Glutamatergic neuron (in vitro differentiated cells): ENCODE data around the gene CCDC9. TPM values are rescaled to one million over a fixed set of nuclear protein-coding genes. Genes with fewer than 3 reads are reported as not detected.
"Not testable (repeated sequence)": the region's sequence is repeated elsewhere in the genome, so short reads cannot be mapped to it uniquely, and the experiment has no call there.

ENCODE experiments used
- DNase-seq: peaks from one replicate; pipeline ENCODE4 v3.0.0; 2022
- H3K27ac Mint-ChIP-seq: one replicate; pipeline ENCODE4 v1.8.0; 2020; ENCODE audit warnings: mild to moderate bottlenecking, mixed read lengths, inconsistent platforms; ENCODE audit not compliant: unreplicated experiment
- H3K27me3 Mint-ChIP-seq: one replicate; pipeline ENCODE4 v1.8.0; 2020; ENCODE audit warnings: mild to moderate bottlenecking, moderate library complexity, mixed read lengths, inconsistent platforms; ENCODE audit not compliant: unreplicated experiment
- H3K36me3 Mint-ChIP-seq: one replicate; pipeline ENCODE4 v1.8.0; 2020; ENCODE audit warnings: mild to moderate bottlenecking, mixed read lengths, inconsistent platforms; ENCODE audit not compliant: unreplicated experiment
- H3K4me1 Mint-ChIP-seq: one replicate; pipeline ENCODE4 v1.8.0; 2020; ENCODE audit warnings: mild to moderate bottlenecking, low read depth, mixed read lengths, inconsistent platforms; ENCODE audit not compliant: unreplicated experiment
- H3K4me3 Mint-ChIP-seq: one replicate; pipeline ENCODE4 v1.8.0; 2020; ENCODE audit warnings: mild to moderate bottlenecking, mixed read lengths, inconsistent platforms; ENCODE audit not compliant: unreplicated experiment
- H3K9me3 Mint-ChIP-seq: one replicate; pipeline ENCODE4 v1.8.0; 2020; ENCODE audit warnings: mild to moderate bottlenecking, moderate library complexity, mixed read lengths, inconsistent platforms; ENCODE audit not compliant: unreplicated experiment
- CTCF ChIP-seq: fragments of 200-600 bp; sonication (generic); IDR thresholded peaks from one replicate; pipeline ENCODE4 v1.5.0; 2021; ENCODE audit not compliant: partially characterized antibody, unreplicated experiment
- total RNA-seq: library from RNA; stranded (reverse); fragmentation: NEBNext Ultra II Directional; extraction: Animal tissue kit (Norgen Biotek cat#: 25700); gene quantifications from one replicate; pipeline ENCODE4 v1.2.1, GENCODE V29; 2021; ENCODE audit not compliant: unreplicated experiment

CCDC9 gene
- total RNA-seq, 1 donor from 2014 or later: 16.8 TPM

GRCh38 chr19:47283405-47284059 is 27.2 kb downstream of the CCDC9 start:
- Mint-ChIP-seq H3K4me3 (no peak overlapping the region), H3K4me1 (peaks cover 5% of the 10 kb centered on the region), H3K27me3 (peaks cover 6% of the 10 kb centered on the region), H3K36me3 (no peaks in the 10 kb centered on the region), H3K27ac (no peak overlapping the region), H3K9me3 (peaks cover 1% of the 10 kb centered on the region)
- no peak for DNase-seq
- TF ChIP-seq CTCF: no peak

GRCh38 chr19:47284324-47284899 is 28.1 kb downstream of the CCDC9 start:
- DNase-seq: no peak
- Mint-ChIP-seq H3K4me3 (no peak overlapping the region), H3K27ac (no peak overlapping the region), H3K4me1 (peaks cover 5% of the 10 kb centered on the region), H3K27me3 (peaks cover 5% of the 10 kb centered on the region), H3K36me3 (no peaks in the 10 kb centered on the region), H3K9me3 (peaks cover 1% of the 10 kb centered on the region)
- peak; percentile 93 for TF ChIP-seq CTCF

GRCh38 chr19:47296036-47296435 is 39.7 kb downstream of the CCDC9 start:
- peak; percentile 80 for DNase-seq
- peak; percentile 82 for TF ChIP-seq CTCF
- Mint-ChIP-seq H3K36me3 (peaks cover 5% of the 10 kb centered on the region), H3K9me3 (peaks cover 1% of the 10 kb centered on the region), H3K4me3 (no peak overlapping the region), H3K27me3 (peaks cover 4% of the 10 kb centered on the region), H3K4me1 (no peaks in the 10 kb centered on the region), H3K27ac (no peak overlapping the region)

GRCh38 chr19:47300867-47301266 is 44.5 kb downstream of the CCDC9 start:
- not testable (repeated sequence) for DNase-seq, H3K36me3 Mint-ChIP-seq, H3K4me1 Mint-ChIP-seq

GRCh38 chr19:47302249-47302648 is 45.9 kb downstream of the CCDC9 start:
- Mint-ChIP-seq H3K4me1 (no peaks in the 10 kb centered on the region), H3K9me3 (peaks cover 1% of the 10 kb centered on the region), H3K27me3 (no peaks in the 10 kb centered on the region), H3K4me3 (no peak overlapping the region), H3K27ac (no peak overlapping the region), H3K36me3 (no peaks in the 10 kb centered on the region)
- no peak for DNase-seq
- TF ChIP-seq CTCF: no peak

More at GRCh38 chr19:47300867-47301266, 44.5 kb downstream of the CCDC9 start:
- not testable (repeated sequence) for H3K27me3 Mint-ChIP-seq, H3K27ac Mint-ChIP-seq, H3K4me3 Mint-ChIP-seq, H3K9me3 Mint-ChIP-seq
